HG03175 (cell line): ENCODE data around the gene ZNG1B.
"Not testable (repeated sequence)": the region's sequence is repeated elsewhere in the genome, so short reads cannot be mapped to it uniquely, and the experiment has no call there.

Source experiments
- ATAC-seq: cut with Tn5 transposase; IDR thresholded peaks from one replicate; pipeline ENCODE4 v1.9.1; 2021; ENCODE audit warnings: mild to moderate bottlenecking, moderate library complexity; ENCODE audit not compliant: unreplicated experiment

ZNG1B gene

GRCh38 chr2:113503094-113504042, 65.9 kb downstream of the ZNG1B start:
- ATAC-seq: peak; percentile 71

- not testable (repeated sequence) for ATAC-seq
These were observed 66.6 kb downstream of the ZNG1B start for GRCh38 chr2:113504081-113504480.

GRCh38 chr2:113507394-113508140, 70.1 kb downstream of the ZNG1B start:
- ATAC-seq: not testable (repeated sequence)

- ATAC-seq: not testable (repeated sequence)
These were observed 70.7 kb downstream of the ZNG1B start for GRCh38 chr2:113508187-113508586.

GRCh38 chr2:113510913-113511312, 73.4 kb downstream of the ZNG1B start:
- ATAC-seq: not testable (repeated sequence)

GRCh38 chr2:113511859-113512258, 74.4 kb downstream of the ZNG1B start:
- not testable (repeated sequence) for ATAC-seq

GRCh38 chr2:113515457-113515856, 78.0 kb downstream of the ZNG1B start:
- ATAC-seq: not testable (repeated sequence)

- not testable (repeated sequence) for ATAC-seq
These were observed 78.5 kb downstream of the ZNG1B start for GRCh38 chr2:113515995-113516394.

GRCh38 chr2:113517025-113517424, 79.5 kb downstream of the ZNG1B start:
- not testable (repeated sequence) for ATAC-seq

- not testable (repeated sequence) for ATAC-seq
These were observed 83.3 kb downstream of the ZNG1B start for GRCh38 chr2:113520837-113521236.

- not testable (repeated sequence) for ATAC-seq
These were observed 84.0 kb downstream of the ZNG1B start for GRCh38 chr2:113521492-113521891.

- not testable (repeated sequence) for ATAC-seq
These were observed 87.5 kb downstream of the ZNG1B start for GRCh38 chr2:113524986-113525385.

- ATAC-seq: peak; percentile 76
These were observed 90.0 kb downstream of the ZNG1B start for GRCh38 chr2:113527350-113528045.

GRCh38 chr2:113528126-113528525, 90.6 kb downstream of the ZNG1B start:
- ATAC-seq: not testable (repeated sequence)

GRCh38 chr2:113528904-113529303, 91.4 kb downstream of the ZNG1B start:
- not testable (repeated sequence) for ATAC-seq

GRCh38 chr2:113532991-113533390, 95.5 kb downstream of the ZNG1B start:
- not testable (repeated sequence) for ATAC-seq

GRCh38 chr2:113536573-113536972, 99.1 kb downstream of the ZNG1B start:
- ATAC-seq: not testable (repeated sequence)

- ATAC-seq: not testable (repeated sequence)
These were observed 103.3 kb downstream of the ZNG1B start for GRCh38 chr2:113540834-113541203.

- not testable (repeated sequence) for ATAC-seq
These were observed 103.9 kb downstream of the ZNG1B start for GRCh38 chr2:113541204-113541975.

- ATAC-seq: not testable (repeated sequence)
These were observed 104.5 kb downstream of the ZNG1B start for GRCh38 chr2:113541976-113542485.
